ENCODE measurements around the gene INO80B. TPM values are rescaled to one million over a fixed set of nuclear protein-coding genes. Genes with fewer than 3 reads are reported as not detected.

The INO80B gene
- total RNA-seq, 1 donor from 2014 or later: 15.7 TPM

DNA sequence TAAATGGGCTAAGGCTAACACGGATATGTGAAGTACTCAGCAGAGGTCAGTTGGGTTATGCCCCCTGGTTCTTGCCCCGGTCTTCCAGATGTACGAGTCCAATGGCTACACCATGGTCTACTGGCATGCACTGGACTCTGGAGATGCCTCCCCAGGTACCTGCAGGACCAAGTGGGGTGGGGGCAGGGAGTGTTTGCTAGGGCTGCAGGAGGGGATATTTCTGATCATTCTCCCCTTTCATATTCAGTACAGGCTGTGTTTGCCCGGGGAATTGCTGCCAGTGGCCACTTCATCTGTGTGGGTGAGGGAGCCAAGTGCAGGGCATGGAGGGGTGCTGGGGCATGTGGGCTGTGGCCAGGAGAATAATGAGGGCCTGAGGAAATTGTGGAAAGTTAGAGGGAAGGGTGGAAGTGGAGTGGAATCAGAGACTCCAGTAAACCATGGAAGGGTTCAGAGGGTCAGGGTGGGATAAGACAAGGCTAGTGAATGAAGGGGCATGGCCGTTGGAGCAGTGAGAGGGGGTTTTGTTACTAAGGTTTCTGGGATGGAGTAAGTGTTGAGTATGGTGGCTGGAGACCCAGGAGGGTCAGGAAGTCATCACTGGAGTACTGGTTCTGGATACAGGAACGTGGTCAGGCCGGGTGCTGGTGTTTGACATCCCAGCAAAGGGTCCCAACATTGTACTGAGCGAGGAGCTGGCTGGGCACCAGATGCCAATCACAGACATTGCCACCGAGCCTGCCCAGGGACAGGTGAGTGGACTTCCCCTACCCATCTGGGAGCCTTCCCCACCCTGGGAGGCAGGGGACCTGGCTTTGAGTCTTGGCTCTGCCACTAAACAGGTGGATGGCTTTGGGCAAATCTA is 31.4 kb upstream of the INO80B start:
- ATAC-seq (no peak), DNase-seq (ENCODE audit: missing footprints) (no peak)
- intact Hi-C loops (cut with DNase I): no loop called here

DNA sequence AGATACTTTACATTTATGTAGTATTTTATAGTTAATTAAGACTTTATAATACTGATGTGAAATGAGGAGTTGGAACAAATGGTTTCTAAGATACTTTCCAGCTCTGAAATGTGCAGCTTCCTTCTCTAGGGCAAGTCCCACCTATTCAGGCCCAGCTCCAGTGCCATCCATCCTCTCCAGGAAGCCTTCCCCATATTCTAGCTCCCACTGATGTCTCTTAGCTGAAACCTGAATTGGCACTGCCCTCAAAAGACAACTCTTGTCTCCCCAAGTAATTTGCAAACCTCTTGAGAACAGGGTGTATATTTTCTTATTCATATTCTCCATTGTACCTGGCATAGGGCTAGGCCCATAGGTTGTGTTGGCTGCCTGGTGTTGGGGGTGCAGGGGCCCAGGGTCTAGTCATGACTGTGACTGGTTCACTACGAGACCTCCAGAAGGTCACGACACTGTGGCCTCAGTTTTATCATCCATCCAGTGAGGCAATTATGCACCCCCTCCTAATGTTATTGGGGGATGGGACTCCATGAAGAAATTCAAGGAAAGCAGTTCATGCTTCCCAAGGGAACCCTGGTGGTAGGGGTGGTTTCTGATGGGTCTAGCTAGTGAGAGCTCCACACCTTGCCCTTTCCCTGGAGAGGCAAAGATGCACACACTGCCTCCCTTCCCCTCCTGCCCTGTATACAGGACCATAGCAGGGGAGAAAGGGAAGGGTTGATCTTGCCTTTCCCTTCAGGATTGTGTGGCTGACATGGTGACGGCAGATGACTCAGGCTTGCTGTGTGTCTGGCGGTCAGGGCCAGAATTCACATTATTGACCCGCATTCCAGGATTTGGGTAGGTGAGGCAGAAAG is 30.5 kb upstream of the INO80B start:
- ATAC-seq (no peak), DNase-seq (ENCODE audit: missing footprints) (no peak)
- intact Hi-C loops (cut with DNase I): no loop called here

DNA sequence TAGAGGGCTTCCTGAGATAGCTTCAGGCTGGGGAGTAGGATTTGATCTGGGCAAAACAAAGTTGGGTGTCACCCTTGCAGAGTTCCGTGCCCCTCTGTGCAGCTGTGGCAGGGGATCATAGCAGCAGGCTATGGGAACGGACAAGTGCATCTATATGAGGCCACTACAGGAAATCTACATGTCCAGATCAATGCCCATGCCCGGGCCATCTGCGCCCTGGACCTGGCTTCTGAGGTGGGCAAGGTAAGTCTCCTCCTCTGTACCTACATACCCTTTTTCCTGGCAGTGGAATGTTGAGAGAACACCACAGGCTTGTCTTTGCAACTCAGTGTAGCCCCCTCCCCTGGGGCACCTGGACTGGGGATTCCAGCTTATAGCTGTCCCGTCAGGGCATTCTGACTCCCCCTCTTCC is 29.9 kb upstream of the INO80B start:
- DNase-seq (ENCODE audit: missing footprints) (no peak), ATAC-seq (no peak)
- intact Hi-C loops (cut with DNase I): no loop called here

DNA sequence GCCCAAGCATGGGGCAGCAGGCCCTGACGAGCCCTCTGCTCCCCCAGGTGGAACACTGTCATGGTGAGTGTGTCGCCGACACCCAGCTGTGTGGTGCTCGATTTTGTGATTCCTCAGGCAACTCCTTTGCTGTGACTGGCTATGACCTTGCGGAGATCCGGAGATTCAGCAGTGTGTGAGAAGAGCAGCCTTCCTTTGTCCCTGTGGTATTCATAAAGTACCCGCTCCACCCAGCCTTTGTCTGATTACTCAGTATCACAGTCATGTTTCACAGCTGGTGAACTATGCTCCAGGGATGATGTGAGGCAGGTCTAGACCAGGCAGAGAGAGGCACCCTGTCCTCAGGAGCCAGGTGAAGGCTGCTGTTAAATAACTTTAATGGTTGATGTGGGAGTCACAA is 29.4 kb upstream of the INO80B start:
- ATAC-seq: no peak
- DNase-seq (ENCODE audit: missing footprints): no peak
- intact Hi-C loops (cut with DNase I): no loop called here

DNA sequence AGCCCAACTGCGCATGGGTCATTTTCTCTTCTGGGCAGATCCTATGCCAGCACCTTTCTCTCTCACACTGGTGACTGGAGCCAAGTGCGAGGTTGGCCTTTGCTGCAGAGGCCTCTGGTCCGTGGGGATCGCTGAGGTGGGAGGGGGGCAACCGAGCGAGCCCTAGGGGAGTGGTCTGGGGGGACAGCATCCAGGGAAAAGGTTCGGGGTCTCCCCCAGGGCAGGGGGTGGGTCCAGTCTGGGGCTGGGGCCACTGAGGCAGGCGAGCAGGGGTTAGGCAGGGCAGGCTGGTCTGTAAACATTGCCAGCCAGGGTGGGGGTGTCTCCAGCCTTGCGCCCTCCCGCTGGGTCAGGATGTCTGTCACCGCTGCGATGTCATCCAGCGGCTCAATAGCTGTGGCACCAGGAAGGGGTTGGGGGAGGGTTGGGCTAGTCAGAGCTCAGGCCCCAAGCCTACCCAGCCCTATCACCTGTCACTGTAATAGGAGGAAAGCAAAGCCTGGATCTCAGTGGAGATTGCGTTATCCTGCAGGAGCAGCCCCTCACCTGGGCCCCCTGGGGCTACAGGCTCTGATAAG is 28.6 kb upstream of the INO80B start:
- intact Hi-C loops (cut with DNase I): no loop called here
- ATAC-seq (no peak), DNase-seq (ENCODE audit: missing footprints) (no peak)

DNA sequence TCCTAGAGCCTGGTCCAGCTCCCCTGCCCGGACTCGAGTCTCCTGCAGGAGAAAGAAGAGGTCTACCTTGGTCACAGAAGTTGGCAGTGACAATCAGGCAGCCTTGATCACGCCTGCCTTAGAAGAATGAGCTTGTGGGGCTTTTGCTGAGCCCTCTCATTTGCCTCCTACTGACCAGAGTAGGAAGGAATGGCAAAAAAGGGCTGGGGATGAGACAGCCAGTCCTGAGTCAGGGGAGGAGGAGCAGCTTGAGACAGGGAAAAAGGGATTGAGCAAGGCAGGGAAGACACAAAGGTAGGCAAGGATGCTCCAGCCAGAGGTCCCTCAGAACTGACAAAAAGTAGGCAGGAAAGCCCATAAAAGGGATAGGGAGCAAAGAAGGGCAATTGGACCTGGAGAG is 27.3 kb upstream of the INO80B start:
- intact Hi-C loops (cut with DNase I): no loop called here
- DNase-seq (ENCODE audit: missing footprints) (no peak), ATAC-seq (no peak)

DNA sequence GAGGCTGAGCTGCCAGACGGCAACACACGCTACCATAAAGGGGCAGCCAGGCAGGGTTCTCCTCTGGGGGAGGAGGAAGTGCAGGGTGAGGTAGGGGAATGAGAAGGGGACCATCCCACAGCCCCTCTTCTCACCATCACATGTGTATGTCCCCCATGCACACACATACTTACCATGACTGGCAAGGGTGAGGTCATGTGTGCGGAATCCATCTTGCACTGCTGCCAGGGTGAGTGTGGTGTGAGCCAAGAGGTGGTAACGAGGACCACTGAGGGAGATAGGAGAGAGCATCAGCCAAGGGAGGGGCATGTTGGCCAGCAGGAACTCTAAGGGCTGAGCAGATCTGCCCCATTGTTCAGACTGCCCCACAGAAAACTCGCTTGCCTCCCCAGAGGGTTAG is 26.2 kb upstream of the INO80B start:
- ATAC-seq (no peak), DNase-seq (ENCODE audit: missing footprints) (no peak)
- intact Hi-C loops (cut with DNase I): no loop called here

DNA sequence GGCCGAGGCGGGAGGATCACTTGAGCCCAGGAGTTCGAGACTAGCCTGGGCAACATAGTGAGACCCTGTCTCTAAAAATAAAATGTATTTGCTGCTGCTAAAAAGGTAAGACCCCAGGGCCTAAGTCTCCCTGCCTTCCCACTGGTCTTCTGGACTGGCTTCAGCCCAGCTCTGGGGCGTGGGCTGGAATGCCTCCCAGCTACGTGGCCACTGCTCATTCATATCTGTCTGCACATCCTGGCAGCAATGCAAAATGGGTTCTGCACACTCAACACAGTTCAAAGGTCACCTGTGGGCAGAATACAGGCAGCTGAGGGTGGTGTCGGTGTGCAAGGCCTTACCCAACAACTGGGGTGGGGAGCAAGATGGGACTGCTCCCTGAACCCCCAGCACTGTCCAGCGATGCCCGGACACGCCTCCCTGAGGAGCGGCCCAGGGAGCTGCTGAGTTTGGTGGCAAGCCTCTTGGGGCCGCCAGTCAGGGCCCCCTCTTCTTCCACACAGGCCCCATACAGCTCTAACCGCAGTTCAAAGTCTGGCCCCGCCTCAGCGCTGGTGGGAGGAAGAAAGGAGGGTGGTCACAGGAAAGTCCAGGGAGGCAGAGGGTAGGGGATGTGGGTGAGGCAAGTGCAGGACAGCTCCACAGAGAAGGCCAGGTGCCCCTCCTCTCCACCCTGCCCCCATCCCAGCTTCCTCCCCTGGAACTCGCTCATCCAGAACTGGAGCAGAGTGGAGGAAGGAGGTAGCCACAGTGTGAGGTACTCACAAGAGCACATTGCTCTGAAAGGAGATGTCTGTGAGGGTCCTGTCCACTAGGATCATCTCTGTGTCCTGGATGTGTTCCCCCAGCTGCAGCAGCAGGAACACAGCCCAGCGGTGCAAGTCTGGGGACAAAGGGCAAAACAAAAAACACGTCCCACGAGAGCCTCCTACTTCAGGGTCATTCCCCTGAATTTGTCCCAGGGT is 25.1 kb upstream of the INO80B start:
- DNase-seq (ENCODE audit: missing footprints): no peak
- intact Hi-C loops (cut with DNase I): no loop called here
- ATAC-seq: no peak

DNA sequence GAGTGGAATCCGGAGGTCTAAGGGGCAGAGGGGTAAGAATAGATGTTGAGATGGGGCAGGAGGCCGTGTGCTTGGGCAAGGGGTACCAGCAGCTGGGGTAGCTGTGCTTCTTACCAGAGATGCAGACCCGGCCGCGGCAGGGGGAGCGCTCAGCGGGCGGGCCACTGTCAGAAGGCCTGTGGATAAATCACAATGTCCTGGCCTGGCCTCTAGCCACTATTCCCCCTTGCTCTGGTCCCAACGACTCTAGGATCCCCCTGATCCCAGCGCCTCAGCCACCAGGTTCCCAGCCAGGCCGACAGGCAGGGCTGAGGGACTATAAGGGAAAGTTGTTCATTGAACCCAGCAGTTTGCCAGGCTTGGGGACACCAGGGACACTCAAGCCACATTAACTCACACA is 24.4 kb upstream of the INO80B start:
- intact Hi-C loops (cut with DNase I): no loop called here
- ATAC-seq (no peak), DNase-seq (ENCODE audit: missing footprints) (no peak)

DNA sequence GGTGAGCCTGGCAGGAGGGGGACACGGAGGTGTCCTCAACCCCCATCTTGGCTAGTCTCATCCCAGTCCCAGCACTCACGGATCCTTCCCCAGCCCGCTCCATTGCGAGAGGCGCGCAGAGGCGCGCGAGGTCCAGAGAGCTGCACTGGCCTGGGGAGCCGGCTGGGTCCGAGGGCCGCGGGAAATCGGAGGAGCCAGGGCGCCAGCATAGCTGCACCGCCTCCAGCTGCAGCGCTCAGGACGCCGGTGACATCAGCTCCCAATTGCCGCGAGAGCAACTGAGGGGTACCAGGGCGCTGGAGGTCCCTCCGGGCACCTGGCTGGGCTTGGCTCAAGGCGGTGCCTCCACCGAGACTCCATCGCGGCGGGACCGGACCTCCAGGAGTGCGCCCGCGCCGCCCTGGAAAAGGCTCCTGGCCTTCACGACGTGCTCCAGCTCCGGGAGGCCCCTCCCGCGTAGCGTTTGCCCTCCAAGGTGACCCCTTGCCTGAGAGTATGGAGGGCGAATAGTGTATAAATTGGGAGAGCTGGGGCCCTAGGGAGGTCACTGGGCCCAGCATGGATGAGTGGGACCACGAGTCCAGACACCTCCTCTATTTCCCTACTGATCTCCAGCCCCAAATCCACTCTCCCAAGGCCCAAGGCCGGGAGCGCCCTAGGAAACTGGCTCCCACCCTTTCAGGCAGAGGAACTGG is 18.6 kb upstream of the INO80B start:
- ATAC-seq (no peak), DNase-seq (ENCODE audit: missing footprints) (no peak)
- intact Hi-C loops (cut with DNase I): no loop called here

DNA sequence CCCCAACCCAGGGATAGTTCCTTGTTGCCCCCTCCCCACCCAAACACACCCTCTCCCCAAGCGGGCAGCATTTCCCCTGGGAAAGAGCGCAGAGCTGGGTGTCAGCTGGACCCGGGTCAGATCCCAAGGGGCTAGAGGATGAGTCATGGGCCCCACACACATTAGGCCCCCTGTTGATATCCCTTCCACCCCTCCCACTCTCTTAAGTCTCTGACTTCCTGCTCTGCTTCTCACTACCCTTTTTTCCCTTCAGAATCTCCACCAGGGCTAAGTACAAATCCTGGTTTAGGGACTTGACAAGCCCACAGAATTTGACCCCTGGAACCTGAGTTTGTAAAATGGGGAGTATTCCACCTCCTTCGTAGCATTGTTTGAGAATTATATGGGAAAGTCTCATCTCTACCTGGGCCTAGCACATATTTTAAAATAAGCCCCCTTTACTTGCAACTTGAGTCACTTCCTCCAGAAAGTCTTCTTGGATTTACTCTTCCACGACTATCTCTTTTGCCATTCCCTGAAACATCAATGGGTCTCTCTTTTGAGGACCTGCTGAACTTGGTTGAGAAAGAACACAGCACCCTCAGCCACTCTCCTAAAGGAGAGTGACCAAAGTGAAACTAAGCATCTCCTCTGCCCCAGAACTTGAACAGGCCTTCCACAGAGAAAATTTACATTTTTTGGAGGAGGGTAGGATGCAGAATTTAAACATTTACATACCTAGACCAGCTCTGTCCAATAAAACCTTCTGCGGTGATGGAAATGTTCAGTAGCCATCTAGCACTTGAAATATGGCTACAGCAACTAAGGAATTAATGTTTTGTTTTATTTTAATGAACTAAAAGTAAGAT is 17.8 kb upstream of the INO80B start:
- intact Hi-C loops (cut with DNase I): no loop called here
- no peak for DNase-seq (ENCODE audit: missing footprints)

DNA sequence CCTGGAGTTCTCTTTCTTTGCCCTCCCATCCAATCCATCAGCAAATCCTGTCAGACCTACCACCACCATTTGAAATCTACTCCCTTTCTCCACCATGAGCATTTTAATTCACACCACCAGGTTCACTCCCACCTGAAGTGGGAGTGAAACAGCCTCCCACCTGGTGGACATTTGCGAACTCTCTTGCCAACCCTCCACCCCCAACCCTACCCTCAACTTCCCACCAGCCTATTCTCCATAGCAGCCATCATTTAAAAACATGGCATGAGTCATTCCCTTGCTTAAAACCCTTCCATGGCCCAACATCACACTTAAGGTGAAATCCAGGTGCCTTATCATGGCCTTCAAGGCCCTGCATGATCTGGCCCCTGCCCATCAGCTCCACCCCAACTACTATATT is 16.6 kb upstream of the INO80B start:
- DNase-seq (ENCODE audit: missing footprints) (no peak), ATAC-seq (no peak)
- intact Hi-C loops (cut with DNase I): no loop called here

More for the DNA sequence above, 17.8 kb upstream of the INO80B start:
- no peak for ATAC-seq

DNA sequence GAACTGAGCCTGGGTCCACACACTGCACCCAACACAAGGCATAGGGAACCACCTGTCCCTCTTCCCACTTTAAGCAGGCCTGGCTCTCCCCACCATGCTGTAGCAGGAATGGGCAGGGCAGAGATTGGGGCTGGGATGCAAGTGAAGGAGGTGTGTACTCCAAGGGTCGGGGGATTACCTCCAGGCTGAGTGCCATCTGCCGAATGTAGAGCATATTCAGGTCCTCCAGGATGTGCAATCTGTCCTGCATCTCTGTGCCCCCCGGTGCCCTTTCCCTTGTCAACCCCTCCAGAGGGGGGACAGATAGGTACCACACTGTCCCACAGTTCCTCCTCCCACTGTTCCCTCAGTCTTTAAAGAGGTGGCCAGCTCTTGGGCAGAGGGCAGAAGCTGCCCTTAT is 15.5 kb upstream of the INO80B start:
- intact Hi-C loops (cut with DNase I): no loop called here
- DNase-seq (ENCODE audit: missing footprints) (no peak), ATAC-seq (no peak)

DNA sequence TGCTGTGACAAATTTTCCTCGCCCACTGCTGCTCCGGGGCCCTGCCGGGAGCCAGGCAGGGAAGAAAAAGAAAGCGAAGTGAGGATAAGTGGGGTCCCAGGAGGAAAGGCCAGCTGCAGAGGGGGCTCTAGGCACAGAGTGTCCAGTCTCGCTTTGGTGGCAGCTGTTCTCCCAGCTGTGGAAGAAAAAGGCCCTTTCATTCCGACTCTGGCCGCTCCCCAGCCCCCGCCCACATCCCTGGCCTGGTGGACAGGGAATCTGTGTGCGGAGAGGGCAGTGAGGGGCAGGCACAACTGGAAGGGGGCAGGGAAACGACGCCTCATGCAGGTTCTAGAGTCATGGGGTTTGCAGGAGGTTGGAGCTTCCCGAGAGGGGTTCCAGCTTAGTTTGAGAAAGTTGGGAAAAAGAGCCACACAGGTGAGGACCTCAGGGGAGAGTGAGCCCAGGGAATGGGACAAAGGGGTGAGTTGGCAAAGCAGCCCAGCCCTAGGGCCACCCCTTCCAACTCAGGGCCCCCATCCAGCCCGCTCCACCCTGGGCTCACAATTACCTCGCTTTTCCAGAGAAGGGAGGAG is 15.0 kb upstream of the INO80B start:
- ATAC-seq (peak; percentile 70), DNase-seq (ENCODE audit: missing footprints) (peak; percentile 92)
- intact Hi-C loops (cut with DNase I): no loop called here

DNA sequence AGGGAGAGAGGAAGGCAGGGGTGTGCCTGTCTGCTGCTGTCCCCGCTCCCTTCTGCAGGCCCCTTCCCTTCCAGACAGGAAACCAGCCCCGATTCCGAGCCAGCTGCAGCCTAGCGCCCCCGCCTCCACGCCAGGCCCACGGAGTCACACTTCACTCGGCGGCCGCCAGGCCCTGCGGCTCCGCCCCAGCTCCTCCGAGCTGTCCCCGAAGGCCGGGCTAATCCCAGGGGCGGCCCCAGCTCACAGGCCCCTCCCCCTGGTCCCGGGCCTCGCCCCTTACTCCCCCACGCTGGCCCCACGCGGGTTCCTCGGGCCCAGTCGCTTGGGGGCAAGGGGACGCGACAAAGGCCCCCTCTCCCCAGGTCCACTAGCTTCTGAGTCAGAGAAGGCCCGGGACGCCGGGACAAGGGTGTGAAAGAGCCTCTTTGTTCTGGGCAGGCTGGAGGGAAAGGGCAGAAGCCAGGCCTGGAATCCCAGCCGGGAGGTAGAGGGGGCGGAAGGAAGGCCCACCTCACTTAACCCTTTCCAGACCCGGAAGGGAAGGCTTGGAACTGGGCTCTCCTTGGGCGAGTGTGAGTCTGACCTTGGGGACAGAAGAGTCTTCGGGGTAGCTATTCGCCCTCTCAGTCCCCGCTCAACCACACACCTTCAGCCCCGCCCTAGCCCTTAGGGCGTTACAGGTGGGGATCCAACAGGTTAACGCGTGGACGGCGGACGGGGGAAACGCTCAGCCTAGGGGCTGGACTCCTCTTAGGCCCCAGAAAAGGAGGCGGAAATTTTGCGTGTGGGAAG is 14.3 kb upstream of the INO80B start:
- intact Hi-C loops (cut with DNase I): no loop called here

DNA sequence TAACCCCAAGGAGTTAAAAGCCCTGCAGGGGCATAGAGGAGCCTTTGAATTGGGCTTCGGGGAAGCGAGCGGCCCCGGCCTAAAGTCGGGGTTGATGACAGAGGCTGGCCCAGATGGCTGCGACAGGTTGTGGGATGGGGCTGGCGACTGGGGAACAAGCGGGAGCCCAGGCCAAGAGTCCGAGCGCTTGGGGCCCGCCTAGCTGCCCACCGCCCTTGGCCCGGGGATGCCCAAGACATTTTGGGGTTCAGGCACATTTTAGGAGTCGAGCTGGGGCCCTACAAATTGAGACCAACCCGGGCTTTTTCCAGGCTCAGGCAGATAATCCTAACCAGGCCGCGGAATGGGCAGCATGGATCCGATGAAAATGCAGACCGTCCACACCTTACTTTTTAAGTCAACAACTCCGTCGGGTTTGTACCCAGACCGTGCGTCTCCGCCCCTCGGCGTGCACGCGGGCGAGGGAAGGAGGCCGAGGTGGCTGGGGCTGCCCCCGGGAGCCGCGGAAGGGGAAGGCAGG is 13.7 kb upstream of the INO80B start:
- ATAC-seq (peak; percentile 7), DNase-seq (ENCODE audit: missing footprints) (no peak)
- intact Hi-C loops (cut with DNase I): no loop called here

More for the DNA sequence above, 14.3 kb upstream of the INO80B start:
- ATAC-seq: peak; percentile 94
- peak; percentile 94 for DNase-seq (ENCODE audit: missing footprints)

All from Right ventricle myocardium inferior (tissue), 1 donor.